Gastroesophageal sphincter (tissue), 3 donors: Measurements from ENCODE around the gene MED16.

ENCODE experiments used
- EP300 ChIP-seq: sonication (generic); formaldehyde crosslinking; IDR thresholded peaks from one replicate; pipeline ENCODE4 v1.6.1; 2017; ENCODE audit warnings: antibody characterized with exemption, mild to moderate bottlenecking
- POLR2A ChIP-seq, 2 donors: fragments of 450-650 bp; IDR thresholded peaks; one replicate each; pipeline ENCODE4 v1.6.1; 2017; ENCODE audit warnings: antibody characterized with exemption in 2 of 2, mild to moderate bottlenecking in 2 of 2, moderate library complexity in 1 of 2
- TF ChIP-seq, protein P1 (sequence below), 4 experiments: fragments of 200-600 bp in 2 of 4; fragments of 450-650 bp in 2 of 4; sonication (generic) in 1 of 4; IDR thresholded peaks; one replicate each; pipeline ENCODE4 v1.5.1; 2017 to 2019; ENCODE audit warnings: antibody characterized with exemption in 4 of 4, mild to moderate bottlenecking in 2 of 4, moderate library complexity in 2 of 4

DNA sequence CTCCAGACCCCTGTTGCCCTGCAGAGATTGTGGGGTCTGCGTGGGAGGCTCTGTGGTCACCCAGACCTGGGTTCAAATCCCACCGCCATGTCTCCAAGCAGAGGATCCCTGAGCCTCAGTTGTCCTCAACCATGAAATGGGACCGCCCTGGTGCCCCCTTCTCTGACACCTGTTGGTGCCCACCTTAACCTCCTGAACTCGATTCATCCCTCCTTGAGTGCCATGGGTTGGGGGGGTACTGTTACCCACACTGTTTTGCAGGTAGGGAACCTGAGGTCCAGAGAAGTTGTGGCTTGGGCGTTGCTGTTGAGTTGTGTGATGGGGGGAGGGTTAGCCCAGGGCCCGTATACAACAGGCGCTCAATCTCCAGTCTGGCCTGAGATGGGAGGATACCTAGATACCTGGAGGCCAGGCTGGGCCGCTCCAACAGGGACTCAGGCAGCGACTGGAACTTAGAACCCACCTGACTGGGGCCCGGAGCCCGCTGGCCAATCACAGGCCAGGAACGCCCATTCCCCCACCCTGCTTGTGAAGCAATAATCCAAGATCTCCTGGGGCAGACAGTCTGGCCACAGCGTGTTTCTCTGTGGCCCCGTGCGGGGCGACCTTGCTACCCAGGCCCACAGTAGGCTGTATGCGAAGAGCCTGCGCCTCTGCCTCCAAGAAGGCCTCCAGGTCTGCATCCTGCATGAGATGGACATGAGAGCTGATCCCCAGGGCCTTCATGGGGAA, 35.6 kb upstream of the MED16 start:
- TF ChIP-seq POLR2A (IDR thresholded peaks at IDR 0.05) (no peak), EP300 (no peak)
- TF ChIP-seq, protein P1, sequence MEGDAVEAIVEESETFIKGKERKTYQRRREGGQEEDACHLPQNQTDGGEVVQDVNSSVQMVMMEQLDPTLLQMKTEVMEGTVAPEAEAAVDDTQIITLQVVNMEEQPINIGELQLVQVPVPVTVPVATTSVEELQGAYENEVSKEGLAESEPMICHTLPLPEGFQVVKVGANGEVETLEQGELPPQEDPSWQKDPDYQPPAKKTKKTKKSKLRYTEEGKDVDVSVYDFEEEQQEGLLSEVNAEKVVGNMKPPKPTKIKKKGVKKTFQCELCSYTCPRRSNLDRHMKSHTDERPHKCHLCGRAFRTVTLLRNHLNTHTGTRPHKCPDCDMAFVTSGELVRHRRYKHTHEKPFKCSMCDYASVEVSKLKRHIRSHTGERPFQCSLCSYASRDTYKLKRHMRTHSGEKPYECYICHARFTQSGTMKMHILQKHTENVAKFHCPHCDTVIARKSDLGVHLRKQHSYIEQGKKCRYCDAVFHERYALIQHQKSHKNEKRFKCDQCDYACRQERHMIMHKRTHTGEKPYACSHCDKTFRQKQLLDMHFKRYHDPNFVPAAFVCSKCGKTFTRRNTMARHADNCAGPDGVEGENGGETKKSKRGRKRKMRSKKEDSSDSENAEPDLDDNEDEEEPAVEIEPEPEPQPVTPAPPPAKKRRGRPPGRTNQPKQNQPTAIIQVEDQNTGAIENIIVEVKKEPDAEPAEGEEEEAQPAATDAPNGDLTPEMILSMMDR (IDR thresholded peaks at IDR 0.05): no peak
